Vagina (tissue), 2 donors: ENCODE measurements around the gene PNLIPRP2.

Experiments used
- POLR2A ChIP-seq, 2 donors: fragments of 450-650 bp; IDR thresholded peaks; one replicate each; pipeline ENCODE4 v1.6.1; 2017; ENCODE audit warnings: antibody characterized with exemption in 2 of 2, mild to moderate bottlenecking in 2 of 2, moderate library complexity in 2 of 2
- POLR2AphosphoS5 ChIP-seq, 2 donors: sonication (generic); formaldehyde crosslinking; IDR thresholded peaks; one replicate each; pipeline ENCODE4 v1.9.0; 2017; ENCODE audit warnings: antibody characterized with exemption in 2 of 2, mild to moderate bottlenecking in 2 of 2, low read depth in 1 of 2; ENCODE audit not compliant: insufficient read depth in 1 of 2

GRCh38 chr10:116613471-116613870 lies 7.3 kb upstream of the PNLIPRP2 start:
- TF ChIP-seq POLR2AphosphoS5 (IDR thresholded peaks at IDR 0.05; ENCODE audit: insufficient read depth in 1 of 2, low read depth in 1 of 2) (no peak), POLR2A (IDR thresholded peaks at IDR 0.05) (no peak)
